ENCODE measurements around the gene SDE2.
"Not testable (repeated sequence)": the region's sequence is repeated elsewhere in the genome, so short reads cannot be mapped to it uniquely, and the experiment has no call there.

Gene SDE2

DNA sequence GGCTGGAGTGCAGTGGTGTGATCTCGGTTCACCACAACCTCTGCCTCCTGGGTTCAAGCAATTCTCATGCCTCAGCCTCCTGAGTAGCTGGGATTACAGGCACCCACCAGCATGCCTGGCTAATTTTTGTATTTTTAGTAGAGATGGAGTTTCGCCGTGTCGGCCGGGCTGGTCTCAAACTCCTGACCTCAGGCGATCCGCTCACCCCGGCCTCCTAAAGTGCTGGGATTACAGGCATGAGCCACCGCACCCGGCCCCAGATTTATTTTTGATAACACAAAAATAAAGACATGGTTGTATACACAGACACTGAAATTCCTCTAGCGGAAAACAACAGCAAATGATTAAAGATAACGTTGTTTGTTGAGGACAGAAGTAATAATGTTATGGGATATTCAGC, 24.0 kb downstream of the SDE2 start:
- DNase-seq (ENCODE audit: low spot score): not testable (repeated sequence)

DNA sequence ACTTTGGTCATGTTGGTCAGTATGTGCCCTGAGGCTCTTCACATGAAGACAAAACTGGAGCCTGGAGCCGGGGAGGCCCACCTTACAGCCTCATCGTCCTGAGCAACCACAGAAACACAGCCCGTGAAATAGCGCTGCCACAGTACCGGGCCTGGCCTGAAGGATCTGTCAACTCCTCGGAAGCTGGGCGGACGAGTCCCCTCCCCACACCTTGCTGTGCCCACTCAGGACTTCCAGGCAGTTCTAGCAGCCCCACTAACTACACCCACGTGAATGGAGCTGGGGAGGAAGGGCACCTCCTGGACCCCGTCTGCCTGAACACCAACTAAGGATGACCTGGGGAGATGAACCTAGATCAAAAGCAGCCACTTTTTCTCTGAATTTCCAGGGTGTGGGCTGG, 24.7 kb downstream of the SDE2 start:
- DNase-seq (ENCODE audit: low spot score): no peak

DNA sequence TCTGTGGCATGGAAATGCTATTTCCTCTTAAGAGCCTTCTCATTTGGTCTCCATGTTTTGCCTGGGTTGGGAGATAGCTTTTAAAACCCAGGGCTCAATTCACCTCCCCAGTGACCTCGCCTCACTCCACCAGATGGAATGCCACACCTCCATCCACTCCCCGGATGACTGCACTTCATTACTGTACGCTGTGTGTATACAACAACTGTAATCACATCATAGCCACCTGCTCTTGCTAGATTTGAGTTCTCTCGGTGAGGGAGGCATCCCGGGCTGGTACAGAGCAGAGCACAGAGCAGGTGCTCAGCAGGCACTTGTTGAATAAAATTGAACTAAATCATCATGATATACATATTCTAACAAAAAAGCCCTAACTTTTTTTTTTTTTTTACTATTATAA, 26.0 kb downstream of the SDE2 start:
- no peak for DNase-seq (ENCODE audit: low spot score)

DNA sequence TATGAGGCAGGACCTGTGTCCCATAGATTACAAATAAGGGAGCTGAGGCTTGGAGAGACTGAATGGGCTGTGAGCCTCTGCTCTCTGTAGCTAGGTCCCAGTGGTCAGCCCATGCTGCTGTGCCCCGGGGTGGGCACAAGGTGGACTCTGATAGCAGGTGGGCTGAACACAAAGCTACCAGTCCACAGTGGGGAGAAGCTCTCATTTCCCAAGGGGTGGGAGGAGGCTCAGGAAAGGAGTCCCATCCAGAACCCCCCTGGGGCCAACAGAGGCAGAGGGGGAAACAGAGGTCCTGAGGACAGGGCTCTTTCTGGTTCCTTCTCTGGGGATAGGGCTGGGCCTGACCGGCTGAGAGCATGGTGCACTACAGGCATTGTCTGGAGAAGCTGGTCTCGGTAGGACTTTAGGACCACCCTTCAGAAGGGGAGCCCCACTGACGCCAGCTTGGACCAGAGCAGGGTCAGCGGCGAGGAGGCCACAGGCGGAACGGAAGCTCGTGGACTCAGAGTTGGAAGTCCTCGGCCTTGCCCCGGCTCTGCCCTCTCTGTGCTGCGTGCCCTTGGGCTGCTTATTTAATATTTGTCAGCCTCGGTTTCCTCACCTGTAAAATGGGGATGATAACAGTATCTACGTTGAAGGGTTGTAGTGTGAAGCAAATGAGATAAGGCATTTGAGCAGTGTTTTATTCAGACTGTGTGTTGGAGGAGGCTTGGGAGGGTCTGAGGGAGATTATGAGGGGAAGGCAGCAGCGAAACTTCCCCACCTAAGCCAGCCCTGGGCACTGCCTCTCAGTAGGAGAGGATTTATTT, 26.6 kb downstream of the SDE2 start:
- no peak for DNase-seq (ENCODE audit: low spot score)

DNA sequence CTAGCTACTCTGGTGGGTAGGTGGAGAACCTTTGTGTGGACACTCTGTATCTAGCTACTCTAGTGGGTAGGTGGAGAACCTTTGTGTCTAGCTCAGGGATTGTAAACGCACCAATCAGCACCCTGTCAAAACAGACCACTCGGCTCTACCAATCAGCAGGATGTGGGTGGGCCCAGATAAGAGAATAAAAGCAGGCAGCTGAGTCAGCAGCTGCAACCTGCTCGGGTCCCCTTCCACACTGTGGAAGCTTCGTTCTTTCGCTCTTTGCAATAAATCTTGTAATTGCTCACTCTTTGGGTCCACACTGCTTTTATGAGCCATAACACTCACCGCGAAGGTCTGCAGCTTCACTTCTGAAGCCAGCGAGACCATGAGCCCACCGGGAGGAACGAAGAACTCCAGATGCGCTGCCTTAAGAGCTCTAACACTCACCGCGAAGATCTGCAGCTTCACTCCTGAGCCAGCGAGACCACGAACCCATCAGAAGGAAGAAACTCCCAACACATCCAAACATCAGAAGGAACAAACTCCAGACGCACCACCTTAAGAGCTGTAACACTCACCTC, 28.5 kb downstream of the SDE2 start:
- DNase-seq (ENCODE audit: low spot score): not testable (repeated sequence)

DNA sequence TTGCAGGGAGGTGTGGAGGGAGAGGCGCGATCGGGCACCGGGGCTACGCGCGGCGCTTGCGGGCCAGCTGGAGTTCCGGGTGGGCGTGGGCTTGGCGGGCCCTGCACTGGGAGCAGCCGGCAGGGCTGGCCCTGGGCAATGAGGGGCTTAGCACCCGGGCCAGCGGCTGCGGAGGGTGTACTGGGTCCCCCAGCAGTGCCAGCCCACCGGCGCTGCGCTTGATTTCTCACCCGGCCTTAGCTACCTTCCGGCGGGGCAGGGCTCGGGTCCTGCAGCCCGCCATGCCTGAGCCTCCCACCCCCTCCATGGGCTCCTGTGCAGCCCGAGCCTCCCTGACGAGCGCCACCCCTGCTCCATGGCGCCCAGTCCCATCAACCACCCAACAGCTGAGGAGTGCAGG, 29.4 kb downstream of the SDE2 start:
- not testable (repeated sequence) for DNase-seq (ENCODE audit: low spot score)

DNA sequence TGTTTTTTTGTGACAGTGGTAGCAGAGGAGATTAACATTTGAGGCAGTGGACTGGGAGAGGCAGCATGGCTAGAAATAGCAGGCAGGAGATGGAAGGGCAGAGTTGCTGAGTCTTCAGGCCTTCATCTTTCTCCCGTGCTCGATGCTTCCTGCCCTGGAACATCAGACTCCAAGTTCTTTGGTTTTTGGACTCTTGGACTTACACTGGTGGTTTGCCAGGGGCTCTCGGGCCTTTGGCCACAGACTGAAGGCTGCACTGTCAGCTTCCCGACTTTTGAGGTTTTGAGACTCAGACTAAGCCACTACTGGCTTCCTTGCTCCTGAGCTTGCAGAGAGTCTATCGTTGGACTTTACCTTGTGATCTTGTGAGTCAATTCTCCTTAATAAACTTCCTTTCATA, 33.9 kb downstream of the SDE2 start:
- no peak for DNase-seq (ENCODE audit: low spot score)

DNA sequence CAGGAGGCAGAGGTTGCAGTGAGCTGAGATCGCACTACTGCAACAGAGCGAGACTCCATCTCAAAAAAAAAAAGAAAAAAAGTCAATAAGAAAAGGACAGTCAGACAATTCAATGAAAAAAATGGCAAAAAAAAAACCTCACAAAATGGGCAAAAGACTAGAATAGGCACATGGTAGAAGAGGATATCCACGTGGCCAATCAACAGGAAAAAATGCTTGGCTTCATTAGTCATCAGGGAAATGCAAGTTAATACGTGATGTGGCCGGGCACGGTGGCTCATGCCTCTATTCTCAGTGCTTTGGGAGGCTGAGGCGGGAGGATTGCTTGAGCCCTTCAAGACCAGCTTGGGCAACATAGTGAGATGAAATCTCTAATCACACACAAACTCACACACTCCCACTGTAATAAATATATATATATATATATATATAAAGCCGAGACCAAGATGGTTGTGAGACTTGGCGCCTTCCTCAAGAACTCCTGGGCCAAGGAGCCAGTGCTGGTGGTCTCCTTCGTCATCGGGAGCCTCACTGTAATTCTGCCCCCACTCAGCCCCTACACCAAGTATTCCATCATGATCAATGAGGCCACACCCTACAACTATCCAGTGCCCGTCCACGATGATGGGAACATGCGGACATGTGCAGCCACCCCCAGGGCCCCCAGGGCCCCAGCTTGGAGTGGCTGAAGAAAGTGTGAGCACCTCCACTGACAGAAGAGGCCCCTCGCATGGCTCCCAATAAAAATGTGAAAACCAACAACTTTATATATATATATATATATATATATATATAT, 35.2 kb downstream of the SDE2 start:
- no peak for DNase-seq (ENCODE audit: low spot score)

DNA sequence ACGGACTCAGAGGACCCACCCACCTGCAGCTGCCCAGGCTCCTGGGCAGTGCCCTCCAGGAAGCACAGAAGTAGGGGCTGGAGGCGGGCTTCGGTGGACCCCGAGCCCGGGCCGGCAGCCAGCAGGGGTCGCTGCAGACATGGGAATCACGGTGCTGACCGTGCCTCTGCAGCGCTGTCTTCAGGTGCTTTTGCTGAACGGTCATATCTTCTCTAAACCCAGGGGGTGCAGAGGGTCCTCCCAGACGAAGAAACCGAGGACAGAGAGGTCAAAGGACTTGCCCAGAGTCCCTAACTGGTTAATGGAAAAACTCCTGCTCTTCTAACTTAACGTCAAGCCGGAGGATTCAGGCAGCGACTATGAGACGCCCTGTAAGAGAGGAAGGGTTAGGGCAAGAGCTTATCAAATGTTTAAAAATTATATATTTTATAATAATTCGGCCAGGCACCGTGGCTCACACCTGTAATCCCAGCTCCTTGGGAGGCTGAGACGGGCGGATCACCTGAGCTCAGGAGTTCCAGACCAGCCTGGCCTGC, 36.6 kb downstream of the SDE2 start:
- no peak for DNase-seq (ENCODE audit: low spot score)

DNA sequence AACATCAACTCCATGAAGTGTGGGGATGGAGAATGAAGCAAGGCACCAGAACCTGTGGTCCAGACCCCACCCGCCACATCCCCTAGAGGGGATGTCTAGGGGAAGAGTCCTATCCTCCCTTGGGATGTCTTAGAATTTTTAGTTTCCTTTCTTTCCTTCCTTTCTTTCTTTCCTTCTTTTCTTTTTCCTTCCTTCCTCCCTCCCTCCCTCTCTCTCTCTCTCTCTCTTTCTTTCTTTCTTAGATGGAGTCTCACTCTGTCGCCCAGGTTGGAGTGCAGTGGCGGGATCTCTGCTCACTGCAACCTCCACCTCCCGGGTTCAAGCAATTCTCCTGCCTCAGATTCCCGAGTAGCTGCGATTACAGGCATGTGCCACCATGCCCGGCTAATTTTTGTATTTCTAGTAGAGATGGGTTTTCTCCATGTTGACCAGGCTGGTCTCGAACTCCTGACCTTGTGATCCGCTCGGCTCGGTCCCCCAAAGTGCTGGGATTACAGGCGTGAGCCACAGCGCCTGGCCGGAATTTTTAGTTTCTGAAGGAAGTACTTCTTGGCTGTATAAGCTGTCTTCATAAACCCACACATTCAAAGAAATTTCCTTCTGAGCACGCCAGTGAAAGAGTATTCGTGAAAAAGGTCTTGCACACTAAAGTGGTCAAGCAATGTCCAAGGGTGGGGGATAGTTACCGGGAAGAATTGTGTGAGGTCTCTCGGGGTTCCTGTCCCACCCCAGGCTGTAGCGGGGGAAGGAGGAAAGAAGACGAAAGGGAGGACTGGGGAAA, 37.3 kb downstream of the SDE2 start:
- DNase-seq (ENCODE audit: low spot score): no peak

DNA sequence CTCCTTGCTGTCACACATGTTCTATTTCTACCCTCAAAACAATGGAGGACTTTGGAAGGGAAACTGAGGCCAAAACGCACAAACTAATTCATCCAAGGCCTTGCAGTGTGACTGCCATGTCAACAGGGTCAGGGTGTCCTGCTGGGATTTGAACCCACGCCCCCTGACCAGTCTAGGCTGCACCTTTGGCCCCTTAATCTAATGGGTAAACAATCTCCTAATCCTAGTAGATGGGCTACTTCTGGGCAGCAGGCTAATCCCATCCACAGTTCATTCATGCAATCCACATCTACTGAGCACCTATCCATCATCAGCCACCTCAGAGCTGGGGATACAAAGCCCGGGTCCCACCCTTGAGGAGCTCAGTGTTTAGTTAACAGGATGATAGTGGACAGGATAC, 41.1 kb downstream of the SDE2 start:
- DNase-seq (ENCODE audit: low spot score): no peak

DNA sequence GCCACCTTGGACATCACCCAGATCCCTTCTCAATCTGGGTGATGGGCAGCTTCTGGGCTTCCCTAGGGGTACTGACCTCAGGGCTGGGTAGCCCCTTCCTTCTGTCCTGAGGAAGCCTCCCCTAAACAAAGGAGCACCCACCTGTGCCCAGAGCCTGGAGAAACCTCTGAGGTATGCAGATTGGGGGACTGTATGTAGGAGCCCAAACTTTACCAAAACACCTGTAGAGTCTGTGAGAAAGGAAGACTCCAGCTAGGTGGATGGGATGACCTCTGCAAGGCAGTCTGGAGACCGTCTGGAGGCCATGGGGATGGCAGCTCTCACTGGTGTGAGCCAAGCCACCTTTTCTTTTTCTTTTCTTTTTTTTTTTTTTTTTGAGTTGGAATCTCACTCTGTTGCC, 44.4 kb downstream of the SDE2 start:
- DNase-seq (ENCODE audit: low spot score): no peak

DNA sequence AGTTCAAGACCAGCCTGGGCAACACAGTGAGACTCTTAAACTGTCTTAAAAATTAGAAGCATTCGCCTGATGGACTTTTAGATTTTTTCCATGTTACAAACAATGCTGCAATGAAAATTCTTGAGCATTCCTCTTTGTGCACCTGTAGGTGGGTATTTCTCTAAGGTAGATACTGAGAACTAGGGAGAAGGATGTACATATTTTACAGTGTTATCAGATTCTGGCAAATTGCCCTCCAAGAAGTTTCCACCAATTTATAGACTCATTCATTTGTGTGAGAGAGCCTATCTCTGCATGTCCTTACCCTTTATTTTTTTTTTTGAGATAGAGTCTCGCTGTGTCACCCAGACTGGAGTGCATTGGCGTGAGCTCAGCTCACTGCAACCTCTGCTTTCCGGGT, 45.8 kb downstream of the SDE2 start:
- DNase-seq (ENCODE audit: low spot score): no peak

DNA sequence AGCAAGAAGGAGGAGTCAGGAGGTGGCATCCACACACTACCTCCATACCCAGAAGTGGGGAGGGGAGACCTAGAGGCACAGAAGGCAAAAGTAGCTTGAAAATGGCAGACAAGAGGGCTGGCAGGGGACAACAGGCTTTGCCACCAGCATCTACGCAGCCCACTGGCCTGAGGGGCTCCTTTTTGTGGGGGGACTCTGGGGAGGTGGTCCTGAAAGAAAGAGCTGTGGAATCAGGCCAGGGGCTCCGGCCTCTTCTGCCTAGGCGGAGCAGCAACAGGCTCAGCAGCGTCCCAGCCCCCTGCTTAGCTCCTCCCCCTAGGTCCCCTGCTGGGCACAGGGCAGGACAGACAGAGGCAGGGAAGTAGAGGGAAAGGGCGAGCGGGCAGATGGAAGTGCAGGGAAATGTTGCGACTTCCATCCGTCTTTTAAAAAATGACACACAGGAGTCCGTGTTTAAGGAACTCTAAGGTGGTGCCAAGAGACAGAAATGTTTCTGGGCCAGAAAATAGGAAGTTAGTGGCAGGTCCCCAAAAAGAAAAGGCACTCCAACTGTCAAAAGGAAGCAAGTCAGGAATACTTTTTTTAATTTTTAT, 48.1 kb downstream of the SDE2 start:
- DNase-seq (ENCODE audit: low spot score): no peak

DNA sequence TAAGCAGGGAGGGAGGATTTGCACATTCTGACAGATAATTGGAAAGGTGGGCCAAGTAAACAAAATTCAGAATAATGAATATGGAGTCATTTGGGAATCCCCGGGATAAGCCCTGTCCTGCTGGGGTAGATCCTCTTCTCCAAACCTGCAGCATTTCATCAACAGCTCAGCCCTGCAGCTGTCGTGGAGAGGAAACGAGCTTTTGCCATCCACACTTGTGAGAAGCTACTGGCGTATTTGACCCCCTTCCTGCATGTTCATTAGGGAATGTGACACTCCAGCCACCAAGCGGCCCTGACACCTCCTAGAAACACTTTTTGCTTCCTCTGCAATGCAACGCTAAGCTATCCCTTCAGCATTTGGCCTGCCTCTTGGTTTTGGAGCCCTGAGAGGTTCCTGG, 50.1 kb downstream of the SDE2 start:
- no peak for DNase-seq (ENCODE audit: low spot score)

DNA sequence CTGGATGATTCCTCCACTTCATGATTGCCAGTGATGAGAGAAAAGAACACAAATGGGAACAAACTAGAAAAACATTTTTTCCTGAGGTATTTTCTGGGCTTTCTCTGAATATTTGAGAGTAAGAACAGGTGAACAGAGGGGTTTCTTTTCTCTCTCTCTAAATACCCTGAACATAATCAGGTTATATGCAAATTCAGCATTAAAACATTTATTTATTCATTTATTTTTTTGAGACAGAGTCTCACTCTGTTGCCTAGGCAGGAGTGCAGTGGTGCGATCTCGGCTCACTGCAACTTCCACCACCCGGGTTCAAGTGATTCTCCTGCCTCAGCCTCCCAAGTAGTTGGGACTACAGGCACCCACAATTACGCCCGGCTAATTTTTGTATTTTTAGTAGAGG, 52.3 kb downstream of the SDE2 start:
- no peak for DNase-seq (ENCODE audit: low spot score)

DNA sequence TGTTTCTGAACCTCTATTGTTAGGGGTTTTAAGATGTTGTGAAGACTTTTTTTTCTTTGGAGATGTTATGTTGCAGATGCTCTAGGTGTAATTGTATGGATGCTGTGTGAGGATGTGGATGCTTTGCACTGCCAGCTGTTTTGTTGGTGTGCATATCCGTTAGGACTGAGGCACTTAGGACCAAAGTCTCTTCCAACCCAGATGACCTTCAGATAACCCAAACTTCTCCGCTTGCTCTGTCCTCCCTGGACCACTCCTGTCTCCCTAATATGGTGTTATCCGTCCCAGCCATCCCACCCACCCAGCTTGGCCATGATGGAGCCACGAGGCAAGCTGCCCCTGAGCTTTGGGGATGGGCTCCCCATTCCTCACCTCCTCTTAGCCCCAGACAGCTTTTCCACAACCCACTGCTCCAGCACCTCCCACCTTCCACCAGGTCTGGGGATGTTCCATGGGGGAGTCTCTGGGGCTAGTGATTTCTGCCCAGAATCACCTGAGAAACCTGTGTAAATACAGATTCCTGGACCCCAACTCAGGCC, 53.0 kb downstream of the SDE2 start:
- DNase-seq (ENCODE audit: low spot score): no peak

DNA sequence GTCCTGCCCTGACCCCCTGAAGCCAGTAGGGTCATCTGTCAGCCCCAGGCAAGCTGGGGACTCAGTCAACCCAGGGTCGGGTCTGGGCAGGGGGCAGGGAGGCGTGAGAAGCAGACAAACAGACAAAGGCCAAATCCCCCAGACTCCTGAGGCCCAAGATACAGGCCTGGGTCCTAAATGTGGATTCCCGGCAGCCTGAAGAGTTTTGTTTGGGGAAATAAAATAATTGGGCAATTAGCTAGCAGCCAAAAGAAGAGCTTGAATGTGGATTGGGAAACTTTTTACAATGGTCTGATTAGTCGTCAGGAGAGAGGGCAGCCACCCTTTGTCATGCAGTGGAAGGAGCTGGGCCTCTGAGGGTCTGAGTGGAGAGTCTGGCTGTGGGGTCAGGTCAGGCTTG, 53.6 kb downstream of the SDE2 start:
- DNase-seq (ENCODE audit: low spot score): no peak

DNA sequence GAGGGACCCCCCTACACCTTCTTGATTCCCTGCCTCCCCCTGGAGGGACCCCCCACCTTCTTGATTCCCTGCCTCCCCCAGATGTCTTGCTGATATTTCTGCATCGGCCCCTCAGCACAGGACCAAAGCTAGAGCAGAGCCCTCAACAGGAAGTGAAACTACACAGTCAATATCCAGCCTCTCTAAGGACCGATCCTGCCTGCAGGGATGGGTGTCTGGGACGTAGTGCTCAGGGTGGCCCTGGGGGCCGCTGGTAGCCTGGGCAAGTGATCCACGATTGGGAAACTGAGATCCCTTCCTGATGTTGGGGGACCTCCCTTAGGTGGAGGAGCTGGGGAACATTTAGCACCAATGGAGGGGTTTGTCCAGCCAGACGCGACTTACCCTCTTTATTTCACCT, 54.2 kb downstream of the SDE2 start:
- DNase-seq (ENCODE audit: low spot score): no peak

DNA sequence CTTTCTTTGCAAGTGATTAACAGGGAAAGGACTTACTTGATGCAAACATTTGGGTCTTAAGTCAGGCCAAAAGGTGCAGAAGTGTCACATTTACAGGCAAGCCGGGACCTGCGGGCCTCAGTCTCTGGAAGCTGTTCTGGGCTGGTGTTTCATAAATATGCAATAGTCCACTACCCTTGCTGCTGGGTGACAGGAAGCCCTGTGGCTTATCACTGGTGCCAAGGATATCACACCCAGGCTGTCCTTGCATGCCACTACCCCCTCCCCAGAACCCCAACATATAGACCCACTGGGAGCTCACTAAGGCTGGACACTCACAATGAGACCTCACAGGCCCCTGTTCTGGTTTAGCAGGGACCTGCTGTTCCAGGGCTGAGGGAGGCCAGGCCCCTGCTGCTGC, 54.8 kb downstream of the SDE2 start:
- DNase-seq (ENCODE audit: low spot score): no peak

DNA sequence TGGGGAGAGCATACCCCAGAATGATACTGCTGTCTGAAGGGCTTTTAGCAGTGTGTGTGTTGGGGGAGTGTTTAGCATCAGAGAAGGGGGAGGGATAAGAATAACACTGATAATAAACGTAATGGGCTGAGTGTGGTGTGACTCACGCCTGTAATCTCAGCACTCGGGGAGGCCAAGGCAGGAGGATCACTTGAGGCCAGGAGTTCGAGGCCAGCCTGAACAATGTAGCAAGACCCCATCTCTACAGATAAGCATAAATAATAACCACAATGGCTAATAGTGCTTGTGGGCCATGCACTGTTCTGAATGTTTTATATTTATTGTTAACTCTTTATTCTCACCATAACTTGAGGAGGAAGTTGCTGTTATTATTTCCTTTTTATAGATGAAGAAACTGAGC, 55.6 kb downstream of the SDE2 start:
- DNase-seq (ENCODE audit: low spot score): no peak

DNA sequence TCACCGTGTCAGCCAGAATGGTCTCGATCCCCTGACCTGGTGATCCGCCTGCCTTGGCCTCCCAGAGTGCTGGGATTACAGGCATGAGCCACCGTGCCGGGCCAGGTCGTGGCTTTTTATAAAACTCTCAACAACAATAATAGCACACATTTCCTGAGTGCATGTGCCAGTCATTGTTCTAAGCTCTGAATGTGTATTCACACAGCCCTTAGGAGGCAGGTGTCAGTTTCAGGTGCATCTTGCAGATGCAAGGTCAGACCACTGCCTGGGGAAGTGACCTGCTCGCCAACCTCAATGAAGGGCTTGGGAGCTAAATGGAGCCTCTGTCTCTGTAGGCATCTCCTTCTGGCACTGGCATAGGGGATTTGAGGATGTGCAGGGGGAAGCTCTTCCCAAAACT, 56.6 kb downstream of the SDE2 start:
- no peak for DNase-seq (ENCODE audit: low spot score)
